ENCODE results near the gene ASIC2.

Gene ASIC2

DNA sequence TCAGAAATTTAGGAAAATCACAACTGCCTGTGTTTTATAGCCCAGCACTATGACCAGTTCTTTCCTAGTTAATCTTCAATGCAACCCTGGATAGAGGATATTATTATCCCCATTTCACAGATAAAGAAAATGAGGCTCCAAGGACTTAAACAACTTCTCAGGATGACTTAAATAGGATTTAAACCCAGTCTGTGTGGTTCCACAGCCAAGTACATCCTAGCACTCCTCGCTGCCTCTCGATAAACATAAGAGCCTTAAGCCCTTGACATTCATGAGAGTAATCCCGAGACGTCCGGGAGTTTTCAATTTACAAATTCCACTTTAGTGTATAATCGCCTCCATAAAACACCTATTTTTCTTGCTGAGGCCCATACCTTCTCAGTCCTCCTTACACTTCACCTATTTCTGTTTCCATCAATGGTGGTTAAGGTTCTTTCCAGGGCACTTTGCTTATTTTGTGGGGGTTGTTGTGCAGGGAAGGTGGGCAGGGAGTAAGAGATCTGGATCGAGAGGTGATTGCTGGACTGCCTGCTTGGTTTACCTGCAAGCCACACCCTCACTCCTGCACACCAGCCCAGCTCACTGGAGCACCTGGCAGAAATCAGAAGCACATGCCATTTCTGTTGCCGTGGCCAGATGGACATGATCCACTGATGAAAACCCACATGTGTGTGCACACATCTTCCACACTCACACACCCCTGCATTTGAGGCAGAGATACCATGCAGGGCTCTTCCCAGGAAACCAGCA lies 50.5 kb downstream of the ASIC2 start:
- DNase-seq: no peak

DNA sequence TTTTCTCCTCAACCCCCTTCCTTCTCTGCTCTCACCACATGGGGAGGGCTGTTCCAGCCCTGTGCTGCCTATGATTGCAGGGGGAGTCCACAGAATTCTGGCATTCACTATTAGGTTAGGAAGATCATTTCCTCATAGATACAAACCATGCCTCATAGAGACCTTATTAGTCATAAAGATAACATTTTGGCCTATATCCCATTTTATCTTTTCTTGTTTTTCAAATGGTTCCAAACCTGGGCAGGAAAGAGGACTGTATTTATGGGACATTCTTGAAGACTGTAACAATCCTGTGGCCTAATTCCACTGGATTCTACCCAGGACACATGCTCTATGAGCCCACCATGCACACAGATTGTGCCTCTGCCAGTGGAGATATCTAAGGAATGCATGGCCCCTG lies 51.7 kb downstream of the ASIC2 start:
- DNase-seq: no peak

DNA sequence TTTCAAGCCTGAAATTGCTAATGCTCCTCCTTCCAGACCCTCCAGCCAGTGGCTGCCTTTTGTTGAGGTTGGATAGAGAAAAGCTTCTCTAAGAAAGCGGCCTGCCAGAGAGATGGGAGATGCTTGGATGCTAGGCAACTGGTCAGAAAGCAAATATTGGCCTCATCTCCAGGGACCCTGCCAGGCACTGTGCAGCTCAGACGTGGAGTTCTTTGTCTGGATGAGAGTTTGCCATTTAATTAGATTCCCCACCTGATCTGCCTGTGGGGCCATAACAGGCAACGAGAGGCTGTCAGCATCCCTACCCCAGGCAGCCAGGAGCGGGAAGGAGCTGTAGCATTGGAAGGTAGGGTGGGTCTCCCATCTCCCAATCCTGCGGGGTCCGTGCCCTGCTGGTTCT lies 52.7 kb downstream of the ASIC2 start:
- DNase-seq: no peak

DNA sequence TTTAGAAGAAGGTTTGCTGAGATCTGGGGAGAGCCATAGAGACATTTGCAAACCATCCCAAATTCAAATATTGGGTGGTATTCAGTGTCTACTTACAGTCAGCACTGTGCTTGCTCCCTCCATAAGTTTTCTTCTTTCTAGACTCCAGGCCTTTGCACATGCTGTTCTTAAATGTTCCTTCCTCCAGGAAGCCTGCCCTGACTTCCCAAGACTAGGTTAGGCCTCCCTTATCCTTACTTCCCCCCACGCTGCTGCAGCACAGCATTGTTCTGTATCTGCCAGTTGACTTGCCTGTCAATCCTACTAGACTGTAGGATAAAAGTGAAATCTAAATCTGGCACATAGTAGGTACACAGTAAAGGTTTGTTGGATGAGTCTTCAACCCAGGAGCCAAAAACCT lies 53.4 kb downstream of the ASIC2 start:
- DNase-seq: no peak

DNA sequence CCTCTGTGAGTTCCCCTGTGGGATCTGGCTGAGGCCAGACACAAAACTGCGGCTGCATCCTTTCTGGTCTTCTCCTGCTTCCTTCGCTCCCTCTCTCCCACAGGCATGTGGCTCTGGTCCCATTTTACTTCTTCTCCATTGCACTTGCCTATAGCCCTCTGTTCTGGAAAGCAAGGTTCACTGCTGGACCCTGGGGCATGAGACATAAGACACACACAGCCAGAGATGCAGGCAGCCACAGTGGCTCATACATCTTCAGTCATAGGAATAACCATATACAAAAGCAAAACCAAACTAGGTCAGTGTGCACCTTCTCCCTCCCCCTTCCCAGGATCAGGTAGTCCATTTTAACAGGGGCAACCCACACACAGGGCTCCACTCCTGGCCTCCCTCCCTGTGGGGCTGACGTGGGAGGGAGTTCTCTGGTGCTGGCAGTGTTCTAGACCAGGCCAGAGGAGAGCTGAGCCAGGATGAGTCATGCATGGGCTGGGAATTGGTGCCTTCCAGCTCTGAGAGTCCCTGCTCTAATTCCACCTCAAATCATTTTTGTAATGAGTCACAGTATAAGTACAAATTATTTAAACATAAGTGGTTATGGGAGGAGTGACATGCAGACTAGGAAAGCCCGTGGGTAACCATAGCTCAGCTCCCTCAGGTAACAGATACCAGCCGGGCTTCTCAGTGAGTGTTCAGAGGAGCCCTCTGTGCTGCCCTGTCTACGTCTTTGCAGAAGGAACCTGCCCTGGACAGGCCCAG lies 58.0 kb downstream of the ASIC2 start:
- DNase-seq: no peak

DNA sequence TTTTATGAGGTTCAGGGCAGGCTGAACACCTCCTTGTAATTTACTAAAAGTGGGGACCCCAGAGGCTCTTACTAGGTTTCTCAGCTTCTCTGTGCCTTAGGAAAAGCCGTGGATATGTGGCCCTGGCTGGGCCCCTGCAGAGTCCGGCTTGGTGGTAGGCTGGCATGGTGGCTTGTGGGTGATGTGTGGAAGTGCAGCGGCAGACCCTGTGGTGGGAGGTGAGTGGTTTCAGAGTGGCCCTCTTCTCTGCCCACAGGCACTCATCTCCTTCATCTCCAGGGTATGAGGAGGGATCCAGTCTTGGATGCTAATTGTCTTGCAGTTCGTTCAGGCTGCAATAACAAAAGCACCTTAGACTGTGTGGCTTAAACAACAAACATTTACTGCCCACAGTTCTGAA lies 58.9 kb downstream of the ASIC2 start:
- DNase-seq: no peak

DNA sequence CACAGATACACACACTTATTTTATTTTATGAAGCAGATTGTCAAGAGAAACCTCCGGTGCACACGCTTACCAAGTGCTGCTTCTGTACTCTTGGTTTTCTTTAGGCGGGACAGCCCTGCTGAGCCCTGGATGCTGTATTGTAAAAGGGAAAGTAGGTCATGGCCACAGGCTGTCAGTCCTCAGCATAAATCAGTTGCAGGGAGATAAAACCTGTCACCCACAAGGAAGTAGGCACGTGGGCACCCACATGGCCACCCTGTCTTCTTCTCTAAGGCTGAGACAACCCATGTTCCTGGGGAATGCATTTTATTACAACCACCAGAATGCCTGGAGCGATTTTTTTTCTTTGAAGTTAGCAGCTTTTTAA lies 59.3 kb downstream of the ASIC2 start:
- DNase-seq: no peak

DNA sequence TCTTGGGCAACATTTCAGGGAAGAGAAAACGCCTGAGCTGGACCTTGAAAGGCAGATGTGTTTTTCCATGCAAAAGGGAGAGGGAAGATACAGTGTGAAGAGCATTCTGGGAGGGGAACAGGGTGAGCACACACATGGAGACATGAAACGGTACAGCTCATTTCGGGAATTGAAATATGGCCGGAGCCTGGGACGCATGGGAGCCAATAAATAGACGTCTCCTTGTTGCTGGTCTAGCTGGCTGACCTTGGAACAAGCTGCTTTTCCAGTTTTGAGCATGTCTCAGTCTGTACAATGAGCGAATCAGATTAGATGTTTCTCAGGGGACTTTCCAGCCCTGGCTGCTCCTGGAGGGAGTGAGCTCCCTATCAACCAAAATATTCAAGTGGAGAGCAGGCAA lies 63.6 kb downstream of the ASIC2 start:
- no peak for DNase-seq

DNA sequence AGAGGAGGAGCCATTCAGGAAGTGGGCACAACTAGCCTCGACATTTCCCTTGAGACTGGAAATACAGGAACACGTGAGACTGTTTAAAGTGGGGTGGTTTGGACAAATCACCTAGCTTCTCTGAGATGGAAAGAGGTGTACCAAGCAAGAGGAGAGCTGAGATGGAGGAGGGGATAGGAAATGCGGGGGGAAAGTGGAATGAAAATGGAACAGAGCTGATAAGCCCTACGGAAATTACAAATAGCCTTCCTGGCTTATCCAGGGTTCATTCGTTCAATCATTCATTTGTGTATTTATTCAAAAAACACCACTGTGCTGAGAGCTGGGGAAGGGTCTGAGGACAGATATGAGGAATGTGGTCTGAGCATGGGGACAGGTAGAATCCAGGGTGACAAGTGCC lies 64.1 kb downstream of the ASIC2 start:
- DNase-seq: no peak

DNA sequence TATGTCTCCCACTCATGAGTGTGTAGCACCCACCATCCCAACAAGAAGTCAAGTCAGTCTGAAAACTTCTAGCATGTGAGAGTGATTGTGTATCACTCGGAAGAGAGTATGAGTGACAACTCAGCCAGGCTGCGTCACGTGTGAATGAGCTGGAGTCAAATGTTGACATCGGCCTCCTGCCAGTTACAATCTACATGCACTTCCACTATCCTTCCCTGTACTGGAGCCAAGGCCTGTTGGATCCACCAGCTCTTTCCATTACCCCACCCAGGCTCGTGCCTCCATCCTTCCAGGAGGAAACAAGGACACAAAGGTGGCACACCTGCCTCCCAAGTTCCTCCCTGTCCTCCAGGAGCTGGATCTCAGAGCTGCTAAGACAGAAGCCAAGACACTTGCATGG lies 64.5 kb downstream of the ASIC2 start:
- no peak for DNase-seq

DNA sequence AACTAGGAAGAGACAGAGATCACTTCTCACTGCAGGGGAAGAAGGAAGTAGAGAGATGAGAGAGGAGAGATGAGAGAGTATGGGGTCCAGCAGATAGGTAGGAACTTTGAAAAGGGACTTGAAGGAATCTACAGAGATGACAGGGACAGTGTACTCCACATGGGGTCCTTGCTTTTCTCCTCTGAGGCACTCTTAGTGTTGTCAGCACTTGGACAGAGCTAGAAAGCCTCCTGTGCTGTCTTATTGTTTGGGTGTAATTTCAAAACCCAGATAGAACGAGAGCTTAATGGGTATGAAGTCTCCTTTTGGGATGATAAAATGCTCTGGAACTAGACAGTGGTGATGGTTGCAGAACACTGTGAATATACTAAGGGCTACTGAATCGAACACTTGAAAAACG lies 65.2 kb downstream of the ASIC2 start:
- DNase-seq: no peak

DNA sequence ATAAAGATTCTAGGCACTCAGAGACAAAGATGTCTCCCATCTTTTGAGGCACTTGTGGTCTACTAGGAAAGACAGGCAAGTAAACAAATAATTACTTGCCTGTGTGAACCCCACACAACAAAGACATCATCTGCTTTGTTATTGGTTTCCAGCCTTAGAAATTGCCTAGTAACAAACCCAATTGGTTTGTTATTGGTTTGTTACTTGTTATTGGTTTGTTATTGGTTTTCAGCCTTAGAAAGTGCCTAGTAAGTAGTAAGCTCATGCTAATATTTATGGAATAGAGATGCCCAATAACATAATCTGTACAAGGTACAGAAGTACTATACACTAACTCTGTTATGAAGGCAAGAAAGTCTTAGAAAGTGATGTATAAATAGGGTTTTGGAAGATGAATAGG lies 67.1 kb downstream of the ASIC2 start:
- DNase-seq: no peak

DNA sequence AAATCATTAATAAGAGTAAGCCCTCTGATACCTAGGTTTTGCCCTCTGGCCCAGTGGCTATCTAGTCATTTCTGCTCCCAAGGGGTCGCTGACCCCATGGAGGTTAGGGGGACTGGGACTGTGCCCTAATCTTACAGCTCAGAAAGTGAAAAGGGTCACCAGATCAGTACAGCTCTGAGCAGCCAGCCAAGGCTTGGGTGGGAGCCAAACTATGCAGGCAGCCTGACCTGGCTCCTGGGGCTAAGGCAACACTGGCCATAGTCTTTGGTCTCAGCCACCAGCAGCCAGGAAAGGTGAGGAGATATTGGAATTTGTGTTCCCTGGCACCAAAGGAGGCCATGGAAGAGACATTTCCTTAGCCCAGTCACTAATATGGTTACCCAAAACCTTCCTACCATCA lies 67.6 kb downstream of the ASIC2 start:
- no peak for DNase-seq

DNA sequence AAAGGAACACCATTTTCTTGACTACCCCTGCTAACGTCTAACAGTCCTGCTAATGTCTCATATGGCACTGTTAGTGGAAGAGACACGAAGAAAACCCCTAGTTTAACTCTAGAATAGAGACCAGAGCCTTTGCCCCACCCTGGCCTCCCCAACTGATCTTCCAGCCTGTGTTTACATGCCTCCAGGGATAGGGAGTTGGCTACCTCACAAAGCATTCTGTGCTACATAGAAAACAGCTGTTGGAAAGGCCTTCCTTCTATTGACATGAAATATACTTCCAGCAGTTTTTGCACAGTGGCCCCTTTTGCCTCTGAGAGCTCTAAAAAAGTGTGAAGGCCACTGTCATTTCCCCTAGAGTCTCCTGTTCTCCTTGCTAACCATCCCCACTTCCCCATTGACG lies 73.1 kb downstream of the ASIC2 start:
- DNase-seq: no peak

DNA sequence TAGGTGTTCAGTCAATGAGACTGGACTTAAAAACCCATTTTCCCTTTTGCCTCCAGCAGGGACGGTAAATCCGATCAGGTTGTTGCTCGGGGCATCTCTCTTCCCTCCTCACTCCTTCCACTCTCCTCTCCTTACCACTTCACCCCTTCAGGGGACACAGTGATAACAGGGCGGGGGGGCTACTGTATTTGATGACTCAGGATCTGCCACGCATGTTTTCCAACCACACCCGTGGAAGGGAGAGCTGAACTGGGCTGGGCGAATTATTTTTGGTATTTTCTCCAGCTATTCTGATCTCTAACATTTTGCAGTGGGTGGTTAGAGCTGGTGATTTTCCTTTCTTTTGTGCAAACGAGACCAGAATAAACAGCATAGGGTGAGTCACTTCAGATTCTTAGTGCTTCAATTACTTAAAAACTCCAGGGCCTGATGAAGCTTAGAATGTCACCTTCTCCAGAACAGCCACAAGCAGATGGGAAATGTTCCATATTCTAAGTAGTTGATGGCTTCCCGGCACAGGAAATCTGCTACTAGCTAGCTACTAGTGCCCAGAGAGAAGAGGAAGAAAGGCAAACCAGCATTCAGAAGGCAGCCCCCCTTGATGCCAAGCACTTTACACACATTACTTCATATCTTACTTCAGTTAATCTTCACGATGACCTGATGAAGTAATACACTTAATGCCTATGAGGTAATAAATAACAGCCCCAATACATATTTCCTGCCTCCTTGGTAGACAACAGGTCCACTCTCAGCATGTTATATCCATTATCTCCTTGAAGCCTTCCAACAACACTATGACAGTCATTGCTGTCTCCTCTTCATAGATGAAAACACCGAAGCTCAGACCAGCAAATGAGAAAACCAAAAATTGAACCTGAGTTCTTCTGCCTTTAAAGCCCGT lies 74.1 kb downstream of the ASIC2 start:
- no peak for DNase-seq

DNA sequence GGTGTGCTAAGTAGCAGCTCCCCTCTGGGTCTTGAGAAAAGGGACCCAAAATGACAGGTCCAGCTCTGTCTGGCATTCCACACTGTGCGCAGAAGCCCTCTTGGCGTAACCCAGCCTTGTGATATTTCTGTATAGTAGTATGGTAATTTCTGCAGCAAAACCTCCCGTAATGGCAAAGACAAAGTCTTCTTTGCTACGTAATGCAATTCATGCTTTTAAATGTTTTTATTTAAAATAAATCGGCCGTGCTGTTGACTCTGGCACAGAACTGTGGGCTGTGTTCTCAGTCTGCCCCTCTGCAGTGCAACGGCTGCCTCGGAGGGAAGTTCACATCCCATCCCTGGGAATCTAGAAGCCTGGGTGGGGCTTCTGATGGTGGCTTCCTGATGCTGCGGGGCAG lies 75.2 kb downstream of the ASIC2 start:
- no peak for DNase-seq

DNA sequence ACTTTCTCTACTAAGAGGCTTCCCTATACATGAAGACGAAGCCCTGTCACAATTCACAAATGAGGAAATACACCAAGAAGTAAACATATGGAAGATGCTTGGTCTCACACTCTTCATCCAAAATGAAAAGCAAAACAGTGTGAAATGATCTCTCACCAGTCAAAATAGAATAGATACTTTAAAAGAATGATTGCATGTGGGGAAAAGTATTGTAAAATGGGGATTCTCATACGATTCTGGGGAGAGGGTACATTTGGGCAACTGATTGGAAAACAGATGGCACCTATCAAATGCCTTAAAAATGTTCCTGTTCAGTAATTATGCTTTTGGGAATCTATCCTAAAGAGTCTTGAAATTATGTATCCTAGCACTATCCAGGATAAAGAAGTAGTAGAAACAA lies 78.1 kb downstream of the ASIC2 start:
- no peak for DNase-seq

DNA sequence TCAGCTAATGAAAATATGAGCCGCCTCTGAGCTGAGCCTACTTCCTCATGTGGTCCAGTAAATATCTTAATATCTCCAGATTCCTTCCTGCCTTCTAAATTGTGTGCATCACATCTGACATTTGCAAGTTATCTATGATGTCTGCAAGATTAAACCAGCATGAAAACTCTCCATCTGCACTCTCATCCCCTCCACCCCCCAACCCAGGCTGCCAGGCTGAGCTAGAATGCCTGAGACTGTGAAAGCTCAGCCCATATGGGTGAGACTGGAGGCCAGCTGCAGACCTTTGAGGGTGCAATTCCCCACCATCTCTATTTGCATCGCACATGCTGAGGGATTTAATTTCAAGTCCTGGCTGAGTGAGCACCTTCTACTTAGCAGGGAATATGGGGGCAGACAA lies 82.8 kb downstream of the ASIC2 start:
- DNase-seq: no peak

DNA sequence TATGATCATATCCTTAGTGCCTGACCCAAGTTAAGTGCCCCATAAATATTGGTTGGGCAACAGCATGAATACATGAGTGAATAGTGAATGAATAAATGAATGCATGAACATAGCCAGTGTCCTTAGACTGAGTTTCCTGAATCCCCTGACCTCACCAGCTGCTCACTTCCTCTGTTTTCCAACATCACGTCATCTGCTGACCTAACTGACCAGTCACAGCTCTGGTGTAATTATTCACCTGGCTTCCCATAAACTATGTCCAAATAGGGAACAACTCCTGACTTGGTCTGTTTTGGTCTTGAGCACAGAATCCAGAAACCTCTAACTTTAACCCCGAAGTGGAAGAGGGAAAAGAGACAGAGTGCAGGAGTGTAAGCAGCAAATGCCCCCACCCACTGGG lies 83.4 kb downstream of the ASIC2 start:
- no peak for DNase-seq

DNA sequence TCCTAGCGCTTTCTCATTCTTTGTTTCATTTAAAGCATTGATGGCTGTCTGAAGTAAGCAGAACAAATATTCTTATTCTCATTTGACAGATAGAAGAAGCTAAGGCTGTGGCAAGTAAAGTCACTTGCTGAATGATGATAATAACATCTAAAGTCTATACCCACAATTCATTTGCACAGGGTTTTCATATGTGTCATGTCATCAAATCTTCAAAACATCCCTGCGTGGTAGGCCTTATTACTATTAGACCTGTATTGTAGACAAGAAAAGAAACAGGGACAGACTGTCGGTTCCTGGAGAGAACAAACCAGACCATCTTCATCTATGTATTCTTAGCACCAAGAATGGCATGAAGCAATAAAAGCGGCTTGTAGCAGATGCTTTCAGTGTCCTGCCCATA lies 85.9 kb downstream of the ASIC2 start:
- DNase-seq: no peak

DNA sequence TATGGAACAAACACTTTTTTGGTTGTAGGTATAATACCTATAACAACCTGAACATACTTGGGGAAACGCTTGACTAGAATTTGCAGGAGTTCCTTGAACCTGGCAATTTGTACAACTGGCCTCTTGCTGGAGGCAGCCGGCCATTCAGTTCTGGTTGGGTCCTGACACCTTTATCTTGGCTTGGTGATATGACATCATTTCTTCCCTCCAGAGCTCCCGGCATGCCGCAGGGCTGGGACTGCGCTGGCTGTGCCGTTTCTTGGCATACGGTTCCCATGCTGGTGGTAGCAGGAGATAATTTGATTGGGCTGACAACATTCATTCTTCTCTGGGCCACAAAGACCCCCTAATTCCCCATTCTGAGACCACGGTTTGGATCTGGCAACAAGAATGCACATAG lies 87.5 kb downstream of the ASIC2 start:
- DNase-seq: no peak

DNA sequence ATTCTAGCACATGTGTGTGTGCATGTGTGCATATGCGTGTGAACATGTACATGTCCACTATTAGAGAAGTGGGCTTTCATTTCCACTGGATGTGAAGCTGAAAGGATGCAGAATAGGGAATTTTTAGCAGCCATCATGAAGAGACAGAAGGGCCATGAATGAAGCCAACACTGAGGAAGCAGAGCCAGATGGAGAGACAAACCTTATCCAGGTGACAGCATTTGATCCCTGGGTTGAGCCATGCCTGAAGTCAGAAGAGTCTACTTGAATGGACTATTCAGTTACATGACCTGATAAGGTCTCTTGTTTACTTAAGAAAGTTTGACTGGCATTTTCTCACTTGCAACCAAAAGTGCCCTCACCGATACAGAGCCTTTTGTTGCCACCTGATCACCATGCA lies 88.4 kb downstream of the ASIC2 start:
- DNase-seq: no peak

DNA sequence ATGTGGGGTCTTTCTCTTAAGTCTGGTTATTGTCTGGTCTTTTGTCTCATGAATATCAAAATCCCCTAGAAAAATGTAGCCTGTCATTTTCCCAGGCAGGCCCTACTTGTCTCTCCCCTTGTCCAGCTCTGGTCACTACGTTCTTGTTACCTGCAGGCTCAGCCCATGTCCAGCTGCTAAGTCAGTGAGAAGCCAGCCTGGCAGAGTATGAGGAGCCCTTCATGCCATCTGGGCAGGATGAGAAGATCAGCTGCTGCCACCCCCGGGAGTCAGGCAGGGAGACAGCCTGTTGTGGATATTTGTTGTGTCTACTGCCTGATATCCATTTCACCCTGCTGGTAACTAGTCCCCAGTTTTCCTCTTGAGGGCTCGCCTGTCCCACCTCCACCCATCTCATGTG lies 88.9 kb downstream of the ASIC2 start:
- no peak for DNase-seq

All from Kasumi-1 (cell line).